Prostate gland (tissue), 2 donors: Measurements from ENCODE around the gene BICDL2.
"Not testable (repeated sequence)": the region's sequence is repeated elsewhere in the genome, so short reads cannot be mapped to it uniquely, and the experiment has no call there.

Source experiments
- CTCF ChIP-seq, 4 experiments: fragments of 200-600 bp in 2 of 4; fragments of 450-650 bp in 2 of 4; sonication (generic) in 2 of 4; IDR thresholded peaks; 1 replicate in 3 of 4; 2 replicates in 1 of 4; pipeline ENCODE4 v1.5.1; 2016 to 2019; ENCODE audit warnings: antibody characterized with exemption in 4 of 4, mild to moderate bottlenecking in 2 of 4, moderate library complexity in 2 of 4
- POLR2A ChIP-seq: fragments of 450-650 bp; IDR thresholded peaks from one replicate; pipeline ENCODE4 v1.6.1; 2016; ENCODE audit warnings: antibody characterized with exemption, mild to moderate bottlenecking
- POLR2AphosphoS5 ChIP-seq: sonication (generic); formaldehyde crosslinking; IDR thresholded peaks from one replicate; pipeline ENCODE4 v1.6.1; 2017; ENCODE audit warnings: antibody characterized with exemption

GRCh38 chr16:3072148-3072547 is 35.4 kb upstream of the BICDL2 start:
- not testable (repeated sequence) for TF ChIP-seq CTCF (IDR thresholded peaks at IDR 0.05); POLR2A; POLR2AphosphoS5
